HL-60/S4 treated with phorbol 12-myristate 13-acetate at 8.2 ng/mL for 4 days and 3 days (cell line): ENCODE data around the gene MPC1.
"Not testable (repeated sequence)": the region's sequence is repeated elsewhere in the genome, so short reads cannot be mapped to it uniquely, and the experiment has no call there.

ENCODE experiments used
- in situ Hi-C: fragments of 300-500 bp; cut with MboI; formaldehyde crosslinking; loops from 2 replicates; pipeline ENCODE4 v1.15.0; 2022; ENCODE audit warnings: low sequenced_read_pairs

Gene MPC1

DNA sequence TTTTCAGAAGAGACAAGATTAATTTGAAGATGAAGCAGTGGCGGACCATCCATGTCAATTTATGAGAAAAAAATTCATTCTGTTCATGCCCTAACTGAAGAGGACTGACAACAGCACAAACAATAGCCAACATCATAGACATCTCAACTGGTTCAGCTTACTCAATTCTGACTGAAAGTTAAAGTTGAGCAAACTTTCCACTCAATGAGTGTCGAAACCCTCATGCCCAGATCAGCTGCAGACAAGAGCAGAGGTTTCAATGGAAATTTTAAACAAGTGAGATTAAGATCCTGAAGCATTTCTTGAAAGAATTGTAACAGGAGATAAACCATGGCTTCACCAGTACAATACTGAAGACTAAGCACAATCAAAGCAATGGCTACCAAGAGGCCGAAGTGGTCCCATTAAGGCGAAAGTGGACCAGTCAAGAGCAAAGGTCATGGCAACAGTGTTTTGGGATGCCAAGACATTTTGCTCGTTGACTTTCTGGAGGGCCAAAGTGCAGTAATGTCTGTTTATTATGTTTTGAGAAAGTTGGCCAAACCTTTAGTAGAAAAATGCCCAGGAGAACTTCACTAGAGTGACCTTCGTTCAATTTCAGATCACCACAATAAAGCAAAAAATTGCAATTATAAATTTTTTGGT is 34.3 kb downstream of the MPC1 start:
- in situ Hi-C loops, result no loop called here

GRCh38 chr6:166346965-166347364 is 35.8 kb downstream of the MPC1 start:
- in situ Hi-C loops, result no loop called here

DNA sequence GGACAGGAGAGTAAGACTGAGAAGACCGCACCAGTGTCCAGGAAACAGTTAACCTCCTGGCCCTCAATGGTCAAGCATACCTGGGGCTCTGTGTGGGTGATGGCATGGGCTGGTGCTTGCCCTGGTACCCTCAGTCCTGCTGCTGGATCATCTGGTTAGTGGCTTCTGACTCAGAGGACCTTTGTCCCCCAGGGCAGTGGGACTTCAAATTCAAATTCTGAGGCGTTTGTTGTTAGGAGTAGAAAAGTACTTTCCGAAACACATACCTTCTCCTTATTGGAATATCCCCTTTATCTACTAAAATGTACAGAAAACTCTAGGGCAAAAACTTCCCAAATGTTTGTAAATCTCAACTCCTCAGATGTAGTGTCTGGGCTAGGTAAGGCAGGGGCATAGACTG is 36.3 kb downstream of the MPC1 start:
- in situ Hi-C loops, result no loop called here

- in situ Hi-C loops, result not testable (repeated sequence)
Observed at GRCh38 chr6:166345672-166346071, 37.1 kb downstream of the MPC1 start.

GRCh38 chr6:166344921-166345320 is 37.8 kb downstream of the MPC1 start:
- in situ Hi-C loops, result not testable (repeated sequence)

DNA sequence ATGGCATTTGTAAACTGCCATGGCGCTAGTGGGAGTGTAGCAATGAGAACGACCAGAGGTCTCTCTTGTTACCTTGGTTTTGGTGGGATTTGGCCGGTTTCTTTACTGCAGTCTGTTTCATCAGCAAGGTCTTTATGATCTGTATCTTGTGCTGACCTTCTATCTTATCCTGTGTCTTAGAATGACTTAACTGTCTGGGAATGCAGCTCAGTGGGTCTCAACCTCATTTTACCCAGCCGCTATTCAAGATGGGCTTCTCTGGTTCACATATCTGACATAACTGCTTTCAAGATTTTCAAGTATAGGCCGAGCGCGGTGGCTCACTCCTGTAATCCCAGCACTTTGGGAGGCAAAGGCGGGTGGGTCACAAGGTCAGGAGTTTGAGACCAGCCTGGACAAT is 38.5 kb downstream of the MPC1 start:
- in situ Hi-C loops, result no loop called here

DNA sequence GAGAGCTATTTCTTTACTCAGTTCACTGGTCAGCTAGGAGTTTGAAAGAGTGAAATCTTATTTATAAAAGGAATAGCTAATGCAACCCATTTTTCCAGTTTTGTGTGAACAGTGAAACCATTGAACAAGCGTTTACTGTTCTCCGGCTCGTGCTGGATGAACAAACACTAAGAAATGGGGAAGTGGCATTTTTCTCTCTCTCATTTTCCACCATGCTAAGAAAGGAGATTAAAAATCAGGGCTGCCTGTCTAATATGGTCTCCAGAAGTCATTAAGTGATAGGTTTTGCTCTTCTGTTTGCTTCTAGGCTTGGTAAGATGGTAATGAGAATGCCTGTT is 39.6 kb downstream of the MPC1 start:
- in situ Hi-C loops, result no loop called here

- in situ Hi-C loops, result no loop called here
Observed at GRCh38 chr6:166342349-166343149, 40.2 kb downstream of the MPC1 start, which contains the start of gene SFT2D1. SFT2D1 (minus strand) TSS chr6:166342545; CDS start chr6:166342481, 64 bp downstream.

DNA sequence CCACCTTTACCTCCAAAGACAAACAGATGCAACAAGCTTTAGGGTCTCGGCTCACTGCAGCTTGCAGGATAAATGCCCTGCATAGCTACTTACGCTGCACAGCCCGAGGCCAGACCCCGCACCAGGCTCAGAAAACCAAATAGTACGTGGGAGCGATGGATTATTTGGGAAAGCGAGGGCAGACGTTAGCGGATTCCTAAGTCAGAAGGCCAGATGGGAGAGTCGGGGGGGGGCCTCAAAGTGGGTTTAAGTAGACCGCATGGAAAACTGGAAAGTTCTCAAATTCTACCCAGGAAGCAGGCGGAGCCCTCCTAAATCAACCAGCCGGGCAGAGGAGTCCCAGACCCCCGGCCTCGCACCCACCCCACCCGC is 40.8 kb downstream of the MPC1 start:
- in situ Hi-C loops, result no loop called here

GRCh38 chr6:166341464-166341863 is 41.3 kb downstream of the MPC1 start:
- in situ Hi-C loops, result no loop called here

DNA sequence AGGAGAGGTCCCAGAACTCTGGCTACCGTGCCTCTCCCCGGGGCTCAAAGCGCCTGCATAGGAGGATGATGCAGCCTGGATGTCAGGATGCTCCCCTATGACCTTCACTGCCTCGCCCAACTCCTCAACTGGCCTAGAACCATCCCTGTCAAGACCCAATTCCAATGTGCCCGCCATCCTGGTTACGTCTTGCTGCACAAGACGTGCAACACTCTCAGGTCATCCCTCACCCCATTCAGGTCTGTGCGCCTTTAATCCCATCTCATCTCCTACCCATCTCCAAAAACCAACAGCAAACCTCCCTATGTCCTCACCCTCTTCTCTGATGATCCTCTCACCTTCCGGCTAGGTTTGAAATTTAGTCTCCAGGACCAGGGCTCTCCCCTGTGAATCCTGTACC is 43.9 kb downstream of the MPC1 start:
- in situ Hi-C loops, result no loop called here

- in situ Hi-C loops, result no loop called here
Observed at GRCh38 chr6:166336847-166337246, 45.9 kb downstream of the MPC1 start.

- in situ Hi-C loops, result no loop called here
Observed at GRCh38 chr6:166335378-166336302, 47.1 kb downstream of the MPC1 start.

GRCh38 chr6:166334878-166335277 is 47.9 kb downstream of the MPC1 start:
- in situ Hi-C loops, result no loop called here

GRCh38 chr6:166333172-166333995 is 49.4 kb downstream of the MPC1 start:
- in situ Hi-C loops, result no loop called here

GRCh38 chr6:166331503-166332415 is 51.0 kb downstream of the MPC1 start:
- in situ Hi-C loops, result no loop called here

GRCh38 chr6:166330612-166331011 is 52.1 kb downstream of the MPC1 start:
- in situ Hi-C loops, result no loop called here

GRCh38 chr6:166325383-166326042 is 57.2 kb downstream of the MPC1 start:
- in situ Hi-C loops, result no loop called here

- in situ Hi-C loops, result no loop called here
Observed at GRCh38 chr6:166323395-166323794, 59.3 kb downstream of the MPC1 start.
